ENCODE data around the gene PIK3C2G.

GRCh38 chr12:18580706-18581105 lies 319.4 kb downstream of the PIK3C2G start:
- no peak for TF ChIP-seq EZH2 (IDR thresholded peaks at IDR 0.05; ENCODE audit: borderline replicate concordance, low read depth, low read length, severe bottlenecking)
- no peak for TF ChIP-seq CTCF (IDR thresholded peaks at IDR 0.05; ENCODE audit: borderline replicate concordance, extremely low read depth, low read length, poor library complexity, severe bottlenecking)

All from DND-41 (cell line).